Muscle of leg (tissue), 11 donors: ENCODE measurements around the gene ZFP64. TPM values are rescaled to one million over a fixed set of nuclear protein-coding genes. Genes with fewer than 3 reads are reported as not detected.
"Not testable (repeated sequence)": the region's sequence is repeated elsewhere in the genome, so short reads cannot be mapped to it uniquely, and the experiment has no call there.

Experiments
- DNase-seq: peaks from one replicate; pipeline ENCODE4 v3.0.0; 2013
- H3K27ac ChIP-seq: one replicate; pipeline ENCODE4 v1.5.1; 2013; ENCODE audit warnings: mild to moderate bottlenecking, low read length, control low read depth
- H3K27me3 ChIP-seq: one replicate; pipeline ENCODE4 v1.6.1; 2013; ENCODE audit warnings: low read length; ENCODE audit not compliant: control insufficient read depth, insufficient read depth
- H3K36me3 ChIP-seq: one replicate; pipeline ENCODE4 v1.6.1; 2013; ENCODE audit warnings: low read length; ENCODE audit not compliant: control insufficient read depth, insufficient read depth
- H3K4me1 ChIP-seq: one replicate; pipeline ENCODE4 v1.6.1; 2013; ENCODE audit warnings: low read length; ENCODE audit not compliant: control insufficient read depth, insufficient read depth
- H3K4me3 ChIP-seq: one replicate; pipeline ENCODE4 v1.5.1; 2013; ENCODE audit warnings: low read length, control low read depth
- H3K9me3 ChIP-seq: replicated peaks from 2 replicates; pipeline ENCODE4 v1.6.1; 2013; ENCODE audit warnings: low read depth, low read length; ENCODE audit not compliant: control insufficient read depth
- WGBS: methylation state at CpG from one replicate; pipeline ENCODE4 v1.1.5; 2013; ENCODE audit warnings: missing lambda C conversion rate; ENCODE audit not compliant: insufficient coverage; 5-methylcytosine and 5-hydroxymethylcytosine counted together
- polyA plus RNA-seq, 8 donors: library from polyadenylated mRNA; unstranded; fragments of 120-200 nt; gene quantifications; one replicate each; pipeline versions ENCODE4 v1.2.1 to v1.2.3, GENCODE V29; 2013; ENCODE audit warnings: inconsistent platforms in 1 of 8, low replicate concordance in 1 of 8; ENCODE audit not compliant: insufficient read length in 8 of 8, insufficient read depth in 1 of 8
- total RNA-seq: library from RNA; stranded (reverse); fragments of 120-200 nt; gene quantifications from one replicate; pipeline ENCODE4 v1.2.4, GENCODE V29; 2013

Gene ZFP64
- total and polyA plus RNA-seq, 9 donors: 10.0 to 15.3 (median 13.5) TPM

- H3K4me3 ChIP-seq: no peak overlapping the region
- WGBS: 86% methylated on average over 1 of the region's 5 CpGs
- peaks cover 3% of the 10 kb centered on the region for H3K9me3 ChIP-seq
- H3K27ac ChIP-seq: no peak overlapping the region
- no peak for DNase-seq
- no peaks in the 10 kb centered on the region for H3K4me1 ChIP-seq
- H3K36me3 ChIP-seq: no peaks in the 10 kb centered on the region
- H3K27me3 ChIP-seq: no peaks in the 10 kb centered on the region
Measured at GRCh38 chr20:52139986-52140385, 51.6 kb downstream of the ZFP64 start.

- H3K9me3 ChIP-seq: peaks cover 3% of the 10 kb centered on the region
- DNase-seq: no peak
- H3K27ac ChIP-seq: no peak overlapping the region
- H3K36me3 ChIP-seq: no peaks in the 10 kb centered on the region
- WGBS: no CpG with 5 or more reads among the region's 4 CpGs
- H3K4me1 ChIP-seq: no peaks in the 10 kb centered on the region
- no peak overlapping the region for H3K4me3 ChIP-seq
- no peaks in the 10 kb centered on the region for H3K27me3 ChIP-seq
Measured at GRCh38 chr20:52137850-52138249, 53.7 kb downstream of the ZFP64 start.

- not testable (repeated sequence) for H3K36me3 ChIP-seq, H3K4me3 ChIP-seq, H3K9me3 ChIP-seq, H3K27me3 ChIP-seq, H3K27ac ChIP-seq, H3K4me1 ChIP-seq, DNase-seq
- no CpG with 5 or more reads among the region's 2 CpGs for WGBS
Measured at GRCh38 chr20:52133714-52134113, 57.9 kb downstream of the ZFP64 start.

- 50% methylated on average over 2 of the region's 3 CpGs for WGBS
- DNase-seq: no peak
- Histone ChIP-seq H3K9me3 (peaks cover 2% of the 10 kb centered on the region), H3K4me3 (no peak overlapping the region), H3K27me3 (no peaks in the 10 kb centered on the region), H3K4me1 (no peaks in the 10 kb centered on the region), H3K36me3 (no peaks in the 10 kb centered on the region), H3K27ac (no peak overlapping the region)
Measured at GRCh38 chr20:52132337-52132736, 59.2 kb downstream of the ZFP64 start.

- no peak overlapping the region for H3K27ac ChIP-seq
- WGBS: no CpG with 5 or more reads among the region's 1 CpG
- H3K36me3 ChIP-seq: no peaks in the 10 kb centered on the region
- H3K27me3 ChIP-seq: no peaks in the 10 kb centered on the region
- no peak for DNase-seq
- H3K4me3 ChIP-seq: no peak overlapping the region
- H3K9me3 ChIP-seq: peaks cover 2% of the 10 kb centered on the region
- H3K4me1 ChIP-seq: no peaks in the 10 kb centered on the region
Measured at GRCh38 chr20:52131048-52131643, 60.4 kb downstream of the ZFP64 start.

- no peaks in the 10 kb centered on the region for H3K27me3 ChIP-seq
- H3K27ac ChIP-seq: no peak overlapping the region
- no peak for DNase-seq
- no CpG with 5 or more reads among the region's 5 CpGs for WGBS
- H3K9me3 ChIP-seq: peaks cover 2% of the 10 kb centered on the region
- H3K4me1 ChIP-seq: no peaks in the 10 kb centered on the region
- H3K4me3 ChIP-seq: no peak overlapping the region
- no peaks in the 10 kb centered on the region for H3K36me3 ChIP-seq
Measured at GRCh38 chr20:52130406-52130805, 61.2 kb downstream of the ZFP64 start.

- Histone ChIP-seq H3K9me3 (peaks cover 2% of the 10 kb centered on the region), H3K36me3 (no peaks in the 10 kb centered on the region), H3K4me3 (no peak overlapping the region), H3K27ac (no peak overlapping the region), H3K4me1 (no peaks in the 10 kb centered on the region), H3K27me3 (no peaks in the 10 kb centered on the region)
- WGBS: 70% methylated on average over 2 of the region's 5 CpGs
- no peak for DNase-seq
Measured at GRCh38 chr20:52129611-52130010, 62.0 kb downstream of the ZFP64 start.

GRCh38 chr20:52127309-52127708 lies 64.3 kb downstream of the ZFP64 start:
- H3K27ac ChIP-seq: no peak overlapping the region
- no peak for DNase-seq
- 27% methylated on average over 2 of the region's 4 CpGs for WGBS
- H3K27me3 ChIP-seq: no peaks in the 10 kb centered on the region
- peaks cover 2% of the 10 kb centered on the region for H3K9me3 ChIP-seq
- H3K36me3 ChIP-seq: no peaks in the 10 kb centered on the region
- H3K4me3 ChIP-seq: no peak overlapping the region
- no peaks in the 10 kb centered on the region for H3K4me1 ChIP-seq

GRCh38 chr20:52124821-52125220 lies 66.8 kb downstream of the ZFP64 start:
- peaks cover 3% of the 10 kb centered on the region for H3K9me3 ChIP-seq
- no peaks in the 10 kb centered on the region for H3K36me3 ChIP-seq
- H3K4me1 ChIP-seq: no peaks in the 10 kb centered on the region
- H3K27ac ChIP-seq: no peak overlapping the region
- WGBS: 85% methylated on average over 2 of the region's 3 CpGs
- no peak for DNase-seq
- no peaks in the 10 kb centered on the region for H3K27me3 ChIP-seq
- no peak overlapping the region for H3K4me3 ChIP-seq

GRCh38 chr20:52118696-52119095 lies 72.9 kb downstream of the ZFP64 start:
- H3K4me1 ChIP-seq: no peaks in the 10 kb centered on the region
- H3K27ac ChIP-seq: no peak overlapping the region
- H3K27me3 ChIP-seq: no peaks in the 10 kb centered on the region
- H3K4me3 ChIP-seq: no peak overlapping the region
- DNase-seq: no peak
- 100% methylated on average over 3 of the region's 5 CpGs for WGBS
- no peaks in the 10 kb centered on the region for H3K36me3 ChIP-seq
- peaks cover 3% of the 10 kb centered on the region for H3K9me3 ChIP-seq
